GM12865 (cell line): Measurements from ENCODE around the gene PRDM16.

Experiments
- DNase-seq: peaks from one replicate; pipeline ENCODE4 v3.0.0; 2010; ENCODE audit warnings: low read depth
- H3K4me3 ChIP-seq: 2 replicates; pipeline ENCODE4 v1.5.1; 2011; ENCODE audit warnings: mild to moderate bottlenecking, low read depth, low read length, control low read depth
- CTCF ChIP-seq: IDR thresholded peaks from 2 replicates; pipeline ENCODE4 v1.5.1; 2011; ENCODE audit warnings: low read length, control low read depth, low read depth, inconsistent platforms; ENCODE audit not compliant: insufficient read depth; ENCODE audit errors: missing control alignments

The PRDM16 gene

GRCh38 chr1:3037281-3038040, 31.5 kb upstream of the PRDM16 start:
- DNase-seq: no peak
- no peak for TF ChIP-seq CTCF
- H3K4me3 ChIP-seq: no peak overlapping the region

- TF ChIP-seq CTCF: no peak
- no peak for DNase-seq
- no peak overlapping the region for H3K4me3 ChIP-seq
Measured at GRCh38 chr1:3038113-3038551, 30.9 kb upstream of the PRDM16 start.

- no peak overlapping the region for H3K4me3 ChIP-seq
- no peak for TF ChIP-seq CTCF
- no peak for DNase-seq
Measured at GRCh38 chr1:3038571-3039181, 30.3 kb upstream of the PRDM16 start.

- DNase-seq: no peak
- TF ChIP-seq CTCF: no peak
- no peak overlapping the region for H3K4me3 ChIP-seq
Measured at GRCh38 chr1:3040004-3040403, 29.0 kb upstream of the PRDM16 start.

- no peak for DNase-seq
- H3K4me3 ChIP-seq: no peak overlapping the region
- no peak for TF ChIP-seq CTCF
Measured at GRCh38 chr1:3042481-3042880, 26.5 kb upstream of the PRDM16 start.

GRCh38 chr1:3049164-3049563, 19.8 kb upstream of the PRDM16 start:
- no peak for DNase-seq
- no peak overlapping the region for H3K4me3 ChIP-seq
- TF ChIP-seq CTCF: no peak
